CD8-positive, alpha-beta memory T cell (primary cell): ENCODE results near the gene PSAT1. TPM values are rescaled to one million over a fixed set of nuclear protein-coding genes. Genes with fewer than 3 reads are reported as not detected.

Experiments used
- CTCF ChIA-PET: fragments of 350-600 bp; sonication (Branson Sonifier 250); formaldehyde crosslinking; loops from one replicate; lab custom pipeline; 2021; ENCODE audit warnings: antibody characterized with exemption; lab: Charles Lee
- POLR2A ChIA-PET: fragments of 350-600 bp; sonication (Branson Sonifier 250); formaldehyde crosslinking; loops from one replicate; lab custom pipeline; 2021; ENCODE audit warnings: antibody characterized with exemption; lab: Charles Lee
- DNase-seq, 5 donors: peaks; one replicate each; pipeline versions ENCODE4 v3.0.0 to v3.0.0-alpha.2; 2020 to 2022; ENCODE audit warnings: mixed read lengths in 1 of 5
- H3K27ac ChIP-seq: one replicate; pipeline ENCODE4 v1.7.0; 2013; ENCODE audit warnings: low read depth, mild to moderate bottlenecking, low read length, moderate library complexity
- H3K27me3 ChIP-seq: 2 replicates; pipeline ENCODE4 v1.7.0; 2013; ENCODE audit warnings: low read length, mild to moderate bottlenecking; ENCODE audit not compliant: insufficient read depth, poor library complexity, severe bottlenecking
- H3K36me3 ChIP-seq: 2 replicates; pipeline ENCODE4 v1.7.0; 2013; ENCODE audit warnings: mild to moderate bottlenecking, low read length, moderate library complexity; ENCODE audit not compliant: insufficient read depth
- H3K4me1 ChIP-seq: 2 replicates; pipeline ENCODE4 v1.7.0; 2013; ENCODE audit warnings: mild to moderate bottlenecking, low read length, moderate library complexity; ENCODE audit not compliant: insufficient read depth
- H3K4me3 ChIP-seq: 2 replicates; pipeline ENCODE4 v1.7.0; 2013; ENCODE audit warnings: mild to moderate bottlenecking, low read length
- H3K9me3 ChIP-seq: 2 replicates; pipeline ENCODE4 v1.7.0; 2013; ENCODE audit warnings: mild to moderate bottlenecking, low read length
- H3K27ac Mint-ChIP-seq, 8 donors: one replicate each; pipeline ENCODE4 v1.8.0; 2020 to 2021; ENCODE audit warnings: mixed read lengths in 8 of 8, mild to moderate bottlenecking in 6 of 8, inconsistent platforms in 3 of 8, moderate library complexity in 3 of 8
- H3K27me3 Mint-ChIP-seq, 2 donors: one replicate each; pipeline ENCODE4 v1.8.0; 2020 to 2021; ENCODE audit warnings: mixed read lengths in 2 of 2, mild to moderate bottlenecking in 1 of 2, moderate library complexity in 1 of 2
- H3K36me3 Mint-ChIP-seq, 3 donors: one replicate each; pipeline ENCODE4 v1.8.0; 2020 to 2021; ENCODE audit warnings: mixed read lengths in 3 of 3, inconsistent platforms in 1 of 3, mild to moderate bottlenecking in 1 of 3
- H3K4me1 Mint-ChIP-seq, 3 donors: one replicate each; pipeline ENCODE4 v1.8.0; 2020 to 2021; ENCODE audit warnings: mixed read lengths in 3 of 3, inconsistent platforms in 1 of 3, mild to moderate bottlenecking in 1 of 3
- H3K4me3 Mint-ChIP-seq, 7 donors: one replicate each; pipeline ENCODE4 v1.8.0; 2020 to 2021; ENCODE audit warnings: mixed read lengths in 7 of 7, mild to moderate bottlenecking in 6 of 7, moderate library complexity in 4 of 7, inconsistent platforms in 2 of 7
- H3K9me3 Mint-ChIP-seq, 5 donors: one replicate each; pipeline ENCODE4 v1.8.0; 2020 to 2022; ENCODE audit warnings: mixed read lengths in 5 of 5, mild to moderate bottlenecking in 3 of 5, moderate library complexity in 2 of 5, inconsistent platforms in 1 of 5
- polyA plus RNA-seq: library from polyadenylated mRNA; unstranded; fragments of 300-500 nt; fragmentation: Illumina TruSeq; gene quantifications from one replicate; pipeline ENCODE4 v1.2.3, GENCODE V29; 2021
- total RNA-seq, 2 experiments: library from RNA; stranded (reverse); gene quantifications; one replicate each; pipeline ENCODE4 v1.2.3, GENCODE V29; 2021

The PSAT1 gene
- total and polyA plus RNA-seq, 3 experiments from 2014 or later = 11.6 to 93.4 (median 89.0) TPM

DNA sequence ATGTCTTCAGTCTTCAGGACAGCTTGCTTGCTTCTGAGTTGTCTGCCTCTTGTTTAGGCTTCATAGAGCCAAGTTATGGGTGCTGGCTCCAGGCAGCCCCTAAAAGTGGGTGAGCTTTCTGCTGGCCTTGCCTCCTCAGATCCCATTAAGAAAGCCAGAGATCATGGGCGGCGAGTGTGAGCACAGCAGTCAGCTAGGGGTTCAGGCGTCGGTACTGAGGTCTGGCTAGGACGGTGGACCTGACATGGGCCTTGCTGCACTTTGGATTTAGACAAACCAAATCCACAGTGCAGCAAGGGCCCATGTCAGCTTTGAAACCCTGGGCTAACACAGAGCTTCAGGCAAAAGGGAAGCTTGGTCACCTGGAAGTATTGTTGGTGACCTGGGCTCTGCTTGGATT is 17.6 kb downstream of the PSAT1 start:
- POLR2A ChIA-PET = no interaction called here
- H3K4me3 Mint-ChIP-seq = no peak overlapping the region
- H3K9me3 Mint-ChIP-seq = no peaks in the 10 kb centered on the region
- DNase-seq = no peak
- Histone ChIP-seq H3K36me3 (no peaks in the 10 kb centered on the region), H3K4me3 (no peak overlapping the region), H3K4me1 (no peaks in the 10 kb centered on the region), H3K27me3 (no peaks in the 10 kb centered on the region), H3K27ac (no peak overlapping the region), H3K9me3 (no peaks in the 10 kb centered on the region)
- CTCF ChIA-PET = no interaction called here
- no peaks in the 10 kb centered on the region for H3K27me3 Mint-ChIP-seq
- H3K4me1 Mint-ChIP-seq = no peaks in the 10 kb centered on the region
- peak overlapping the region in 2 of 8 donors; percentile 64 to 79 for H3K27ac Mint-ChIP-seq
- peaks cover 13 to 39% (median 24%) of the 10 kb centered on the region in 3 donors for H3K36me3 Mint-ChIP-seq

DNA sequence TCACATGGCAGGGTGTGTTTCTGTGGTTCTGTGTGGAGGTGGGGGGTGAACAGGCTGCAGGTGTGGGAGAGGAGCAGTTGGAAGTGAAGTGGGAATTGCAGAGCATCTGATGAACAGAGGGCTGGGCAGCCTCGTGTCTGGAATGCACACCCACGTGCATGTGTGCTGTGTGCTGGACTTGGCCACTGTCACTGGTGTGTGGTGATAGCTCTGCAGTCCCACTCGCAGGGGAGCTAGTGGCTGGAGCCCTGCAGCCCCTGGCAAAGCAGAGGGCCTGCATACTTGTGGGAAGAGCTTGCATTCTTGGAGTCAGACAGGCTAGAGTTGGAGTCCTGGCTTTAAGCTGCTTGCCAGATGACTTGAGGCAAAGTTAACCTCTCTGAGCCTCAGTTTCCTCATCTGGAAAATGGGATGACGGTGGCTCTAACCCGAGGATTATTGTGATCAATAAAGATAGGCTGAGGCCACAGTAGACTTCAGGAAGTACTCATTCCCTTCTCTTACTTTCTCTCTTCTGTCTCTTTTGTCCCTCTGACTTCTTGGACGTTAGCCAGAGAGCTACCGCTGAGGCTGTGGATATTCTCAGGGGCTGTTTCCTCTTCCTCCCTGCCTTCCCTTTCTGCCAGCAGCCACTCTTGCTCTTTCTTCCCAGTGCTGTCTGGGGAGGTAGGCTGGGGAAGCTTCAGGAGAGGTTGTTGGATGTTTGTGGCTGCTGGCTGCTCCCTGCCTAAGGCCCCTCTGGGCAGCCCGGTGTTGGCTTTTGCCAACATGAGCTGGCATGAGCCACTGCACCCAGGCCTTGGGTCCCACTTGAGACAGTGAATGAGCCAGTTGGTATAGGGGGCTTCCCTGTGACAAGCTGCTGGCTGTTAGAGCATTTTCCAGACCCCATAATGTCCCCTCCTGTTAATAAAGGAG is 18.3 kb downstream of the PSAT1 start:
- peak overlapping the region in 3 of 8 donors; percentile 2 to 79 (median 64) for H3K27ac Mint-ChIP-seq
- POLR2A ChIA-PET = no interaction called here
- no peaks in the 10 kb centered on the region for H3K36me3 ChIP-seq
- no peak overlapping the region for H3K4me3 ChIP-seq
- H3K9me3 Mint-ChIP-seq = no peaks in the 10 kb centered on the region
- no peaks in the 10 kb centered on the region for H3K4me1 ChIP-seq
- H3K9me3 ChIP-seq = no peaks in the 10 kb centered on the region
- no peak overlapping the region for H3K27ac ChIP-seq
- peaks cover 19 to 36% (median 26%) of the 10 kb centered on the region in 3 donors for H3K36me3 Mint-ChIP-seq
- H3K4me1 Mint-ChIP-seq = no peaks in the 10 kb centered on the region
- DNase-seq = no peak
- CTCF ChIA-PET = no interaction called here
- no peaks in the 10 kb centered on the region for H3K27me3 Mint-ChIP-seq
- H3K4me3 Mint-ChIP-seq = peak overlapping the region in 1 of 7 donors; percentile 3
- no peaks in the 10 kb centered on the region for H3K27me3 ChIP-seq

DNA sequence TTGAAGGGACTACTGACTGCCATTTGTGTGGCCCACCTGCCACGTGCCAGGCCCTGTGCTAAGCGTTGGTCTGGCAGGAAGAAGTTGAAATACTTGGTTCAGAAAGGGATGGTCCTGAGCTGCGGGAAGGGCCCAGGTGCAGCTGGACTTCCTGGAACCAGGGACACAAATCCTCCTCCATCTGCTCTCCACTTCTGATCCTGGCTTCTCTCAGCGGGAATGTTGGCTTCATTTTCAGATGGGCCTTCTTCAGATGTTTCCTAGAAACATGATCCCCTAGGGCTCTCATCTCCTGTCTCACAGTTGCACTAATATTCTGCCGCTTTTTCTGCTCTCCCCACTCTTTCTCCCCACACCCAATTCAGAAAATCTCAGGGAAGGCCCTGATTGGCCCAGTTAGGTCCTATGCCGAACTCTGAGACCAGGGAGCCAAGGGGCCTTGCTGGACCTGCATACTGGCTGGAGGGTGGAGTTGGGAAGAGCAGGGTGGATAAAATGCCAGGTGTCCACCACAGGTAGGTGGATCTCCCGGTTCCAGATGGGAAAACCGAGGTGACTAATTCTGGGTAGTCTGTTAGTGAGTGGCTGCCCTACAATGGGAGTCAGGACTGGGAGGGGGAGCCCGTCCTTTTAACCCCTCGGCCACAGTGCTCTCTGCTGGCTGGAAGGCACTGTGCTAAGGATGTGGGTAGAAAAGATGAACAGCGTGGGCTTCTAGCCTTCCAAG is 19.4 kb downstream of the PSAT1 start:
- DNase-seq = no peak
- Mint-ChIP-seq H3K4me3 (no peak overlapping the region), H3K36me3 (peaks cover 19 to 38% (median 23%) of the 10 kb centered on the region in 3 donors), H3K27me3 (no peaks in the 10 kb centered on the region), H3K27ac (peak overlapping the region in 1 of 8 donors; percentile 17), H3K4me1 (no peaks in the 10 kb centered on the region), H3K9me3 (no peaks in the 10 kb centered on the region)
- no peaks in the 10 kb centered on the region for H3K4me1 ChIP-seq
- H3K27me3 ChIP-seq = no peaks in the 10 kb centered on the region
- ChIA-PET POLR2A (no interaction called here), CTCF (no interaction called here)
- H3K9me3 ChIP-seq = no peaks in the 10 kb centered on the region
- H3K36me3 ChIP-seq = no peaks in the 10 kb centered on the region
- H3K27ac ChIP-seq = no peak overlapping the region
- no peak overlapping the region for H3K4me3 ChIP-seq

DNA sequence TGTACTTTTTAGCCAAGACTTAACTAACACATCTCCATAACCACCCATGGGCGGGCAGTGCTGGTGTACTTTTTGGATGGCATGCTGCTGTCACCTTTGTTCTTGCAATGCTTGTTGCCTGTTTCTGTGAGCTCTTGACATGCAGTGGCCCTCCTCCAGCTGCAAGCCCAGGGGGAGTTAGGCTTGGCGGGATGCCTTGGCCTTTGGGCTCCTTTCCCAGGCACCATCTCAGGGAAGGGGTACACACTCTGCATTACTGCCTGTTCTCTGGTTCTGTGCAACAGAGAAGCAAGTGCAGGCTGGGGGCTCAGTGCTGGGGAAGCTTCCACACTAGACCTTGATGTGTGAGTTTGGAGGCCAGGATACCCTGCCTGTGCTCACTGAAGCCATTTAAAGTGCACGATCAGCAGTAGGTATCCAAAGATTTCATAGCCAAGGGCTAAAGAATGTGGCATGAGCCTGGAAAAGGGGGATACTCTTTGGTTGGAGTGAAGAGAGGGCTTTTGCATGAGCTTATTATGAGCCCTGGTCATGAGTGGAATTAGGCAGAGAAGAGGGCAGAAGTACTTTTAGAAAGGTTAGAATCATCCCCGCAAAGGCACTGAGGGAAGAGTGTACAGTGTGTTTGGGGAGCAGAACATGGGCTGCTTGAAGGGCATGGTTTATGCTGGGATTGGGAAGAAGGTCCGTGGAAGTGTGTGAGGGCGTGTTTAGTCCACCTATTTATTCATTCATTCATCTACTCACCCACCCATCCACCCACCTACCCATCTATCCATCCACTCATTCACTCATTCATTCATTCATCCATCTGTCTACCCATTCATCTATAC is 22.5 kb downstream of the PSAT1 start:
- H3K36me3 ChIP-seq = no peaks in the 10 kb centered on the region
- no peaks in the 10 kb centered on the region for H3K27me3 ChIP-seq
- Mint-ChIP-seq H3K9me3 (no peaks in the 10 kb centered on the region), H3K27me3 (no peaks in the 10 kb centered on the region), H3K4me1 (no peaks in the 10 kb centered on the region), H3K27ac (no peak overlapping the region), H3K36me3 (peaks cover 19 to 34% (median 19%) of the 10 kb centered on the region in 3 donors), H3K4me3 (no peak overlapping the region)
- no peak overlapping the region for H3K27ac ChIP-seq
- ChIA-PET CTCF (no interaction called here), POLR2A (no interaction called here)
- no peaks in the 10 kb centered on the region for H3K9me3 ChIP-seq
- H3K4me1 ChIP-seq = no peaks in the 10 kb centered on the region
- DNase-seq = no peak
- no peak overlapping the region for H3K4me3 ChIP-seq

DNA sequence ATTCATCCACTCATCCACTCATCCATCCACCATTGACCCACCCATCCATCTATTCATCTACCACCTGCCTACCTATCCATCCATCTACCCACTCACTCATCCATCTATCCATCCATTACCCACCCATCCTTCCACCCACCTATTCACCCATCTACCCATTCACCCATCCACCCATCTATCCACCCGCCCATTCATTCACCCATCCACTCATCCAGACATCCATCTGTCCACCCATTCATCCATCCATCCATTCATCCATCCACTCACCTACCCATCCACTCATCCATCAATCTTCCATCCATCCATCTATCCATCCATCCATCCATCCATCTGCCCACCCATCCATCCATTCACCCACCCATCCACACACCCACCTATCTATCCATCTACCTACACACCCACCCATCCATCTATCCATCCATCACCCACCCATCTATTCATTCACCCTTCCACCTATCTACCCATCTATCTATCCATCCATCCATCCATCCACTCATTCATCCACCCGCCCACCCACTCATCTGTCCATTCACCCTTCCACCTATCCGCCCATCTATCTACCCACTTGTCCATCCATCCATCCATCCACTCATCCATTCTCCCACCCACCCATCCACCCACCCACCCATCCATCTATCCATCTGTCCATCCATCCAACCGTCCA is 23.2 kb downstream of the PSAT1 start:
- H3K27ac Mint-ChIP-seq = no peak overlapping the region
- CTCF ChIA-PET = no interaction called here
- no peaks in the 10 kb centered on the region for H3K36me3 ChIP-seq
- H3K36me3 Mint-ChIP-seq = peaks cover 19 to 32% (median 19%) of the 10 kb centered on the region in 3 donors
- H3K27ac ChIP-seq = no peak overlapping the region
- no peaks in the 10 kb centered on the region for H3K9me3 ChIP-seq
- no peak overlapping the region for H3K4me3 Mint-ChIP-seq
- POLR2A ChIA-PET = no interaction called here
- H3K4me1 ChIP-seq = no peaks in the 10 kb centered on the region
- no peak for DNase-seq
- no peaks in the 10 kb centered on the region for H3K4me1 Mint-ChIP-seq
- no peaks in the 10 kb centered on the region for H3K27me3 ChIP-seq
- H3K4me3 ChIP-seq = no peak overlapping the region
- no peaks in the 10 kb centered on the region for H3K27me3 Mint-ChIP-seq
- H3K9me3 Mint-ChIP-seq = no peaks in the 10 kb centered on the region

DNA sequence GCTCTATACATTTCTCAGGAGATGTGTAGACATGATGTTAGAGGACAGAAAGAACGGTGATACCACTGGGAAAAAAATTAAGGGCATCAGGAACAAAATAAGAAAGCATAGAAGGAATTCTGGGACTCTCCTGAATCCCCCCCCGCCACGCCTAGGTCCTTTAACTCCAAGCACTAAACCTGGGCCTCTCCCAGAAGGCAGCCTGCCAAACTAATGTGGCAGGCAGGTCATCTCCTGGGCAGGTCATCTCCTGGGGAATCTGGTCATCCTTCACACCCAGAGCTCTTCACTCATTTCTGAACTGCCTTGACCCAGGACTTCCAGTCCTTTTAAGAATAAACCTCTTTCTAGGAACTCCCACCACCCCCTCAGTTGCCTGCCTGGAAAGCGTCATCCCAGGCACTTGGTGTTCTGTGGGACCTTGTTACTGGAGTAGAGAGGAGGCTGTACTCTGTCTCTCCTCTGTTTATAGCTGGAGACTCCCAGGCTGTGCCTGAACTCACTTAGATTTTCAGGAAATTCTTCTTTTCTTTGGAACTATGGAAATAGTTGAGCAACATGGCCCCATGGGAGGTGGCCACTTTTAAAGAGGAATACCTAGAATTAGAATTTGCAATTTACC is 24.1 kb downstream of the PSAT1 start:
- peaks cover 19 to 32% (median 22%) of the 10 kb centered on the region in 3 donors for H3K36me3 Mint-ChIP-seq
- ChIA-PET POLR2A (no interaction called here), CTCF (no interaction called here)
- H3K27ac ChIP-seq = no peak overlapping the region
- H3K36me3 ChIP-seq = no peaks in the 10 kb centered on the region
- H3K27me3 ChIP-seq = no peaks in the 10 kb centered on the region
- no peak for DNase-seq
- H3K4me3 Mint-ChIP-seq = no peak overlapping the region
- H3K4me1 Mint-ChIP-seq = no peaks in the 10 kb centered on the region
- no peaks in the 10 kb centered on the region for H3K9me3 ChIP-seq
- no peaks in the 10 kb centered on the region for H3K4me1 ChIP-seq
- H3K27me3 Mint-ChIP-seq = no peaks in the 10 kb centered on the region
- H3K9me3 Mint-ChIP-seq = no peaks in the 10 kb centered on the region
- H3K27ac Mint-ChIP-seq = no peak overlapping the region
- no peak overlapping the region for H3K4me3 ChIP-seq

DNA sequence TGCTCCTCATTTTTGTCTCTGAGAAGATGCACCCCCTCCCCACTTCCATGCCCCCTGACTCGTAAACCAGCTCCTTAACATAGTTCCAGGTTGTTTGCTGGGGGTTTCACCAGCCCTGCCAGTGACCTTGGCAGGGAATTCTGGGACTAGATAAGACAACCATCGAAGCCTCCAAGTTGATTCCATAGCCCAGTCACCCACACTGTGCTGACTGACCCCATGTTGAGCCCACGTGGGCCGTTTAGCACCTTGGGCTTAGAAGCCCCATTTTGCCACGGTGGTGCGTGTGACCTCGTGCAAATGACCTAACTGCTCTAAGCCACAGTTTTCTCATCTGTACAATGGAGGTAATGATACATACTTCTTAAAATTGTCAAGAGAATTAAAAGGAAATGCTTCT is 24.6 kb downstream of the PSAT1 start:
- H3K9me3 Mint-ChIP-seq = no peaks in the 10 kb centered on the region
- no peaks in the 10 kb centered on the region for H3K4me1 ChIP-seq
- H3K27me3 ChIP-seq = no peaks in the 10 kb centered on the region
- DNase-seq = no peak
- no peak overlapping the region for H3K4me3 Mint-ChIP-seq
- H3K27me3 Mint-ChIP-seq = no peaks in the 10 kb centered on the region
- H3K4me1 Mint-ChIP-seq = no peaks in the 10 kb centered on the region
- CTCF ChIA-PET = no interaction called here
- peak overlapping the region in 1 of 8 donors; percentile 14 for H3K27ac Mint-ChIP-seq
- POLR2A ChIA-PET = no interaction called here
- H3K4me3 ChIP-seq = no peak overlapping the region
- no peaks in the 10 kb centered on the region for H3K9me3 ChIP-seq
- no peaks in the 10 kb centered on the region for H3K36me3 ChIP-seq
- peaks cover 19 to 31% (median 20%) of the 10 kb centered on the region in 3 donors for H3K36me3 Mint-ChIP-seq
- H3K27ac ChIP-seq = no peak overlapping the region
